HG03064 (cell line): ENCODE results near the gene SLC6A5.
"Not testable (repeated sequence)": the region's sequence is repeated elsewhere in the genome, so short reads cannot be mapped to it uniquely, and the experiment has no call there.

Experiments used
- ATAC-seq: cut with Tn5 transposase; IDR thresholded peaks from one replicate; pipeline ENCODE4 v1.9.1; 2021; ENCODE audit warnings: low read depth; ENCODE audit not compliant: unreplicated experiment

SLC6A5 gene

DNA sequence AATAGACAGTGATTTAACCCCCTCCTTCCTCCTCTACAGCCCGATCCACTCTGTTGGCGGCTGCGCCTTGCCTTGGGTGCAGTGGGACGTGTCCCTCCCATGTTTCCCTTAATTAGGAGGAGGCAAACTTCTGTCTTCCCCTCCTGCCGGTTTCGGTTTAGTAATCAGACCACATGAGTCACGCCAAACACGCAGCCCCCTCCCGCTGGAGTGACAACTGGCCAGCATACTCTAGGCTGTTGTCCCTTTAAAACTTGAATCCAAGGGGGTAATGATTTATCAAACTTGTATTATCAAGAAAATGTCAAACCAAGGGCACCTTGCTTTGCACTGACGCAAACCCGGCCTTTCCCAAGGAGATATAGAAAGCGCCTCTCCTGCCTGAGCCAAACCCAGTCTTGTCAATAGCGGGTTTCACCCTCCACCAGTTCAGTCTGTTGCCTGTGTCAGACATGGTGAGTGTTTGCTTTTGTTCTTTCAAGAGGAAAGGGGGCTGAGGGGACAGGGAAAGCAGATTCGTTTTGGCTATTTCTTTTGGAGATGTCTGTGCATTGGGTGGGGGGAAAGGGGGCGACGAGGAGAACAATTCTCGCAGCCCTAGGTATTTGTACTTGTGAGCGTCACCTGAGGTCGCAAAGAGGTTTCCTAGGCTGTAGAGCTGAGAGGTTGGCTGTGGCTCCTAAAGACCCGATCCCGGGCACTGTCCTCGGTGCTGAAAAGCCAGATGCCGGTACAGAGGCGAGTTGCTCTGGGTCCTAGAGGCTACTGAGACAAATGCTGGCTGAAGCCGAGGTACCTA is at the start of gene SLC6A5:
Gene SLC6A5, plus strand, starts transcription at position 388 of the 799 bp plus-strand sequence. Its CDS starts 65 bp downstream, at position 453.
- ATAC-seq: no peak

DNA sequence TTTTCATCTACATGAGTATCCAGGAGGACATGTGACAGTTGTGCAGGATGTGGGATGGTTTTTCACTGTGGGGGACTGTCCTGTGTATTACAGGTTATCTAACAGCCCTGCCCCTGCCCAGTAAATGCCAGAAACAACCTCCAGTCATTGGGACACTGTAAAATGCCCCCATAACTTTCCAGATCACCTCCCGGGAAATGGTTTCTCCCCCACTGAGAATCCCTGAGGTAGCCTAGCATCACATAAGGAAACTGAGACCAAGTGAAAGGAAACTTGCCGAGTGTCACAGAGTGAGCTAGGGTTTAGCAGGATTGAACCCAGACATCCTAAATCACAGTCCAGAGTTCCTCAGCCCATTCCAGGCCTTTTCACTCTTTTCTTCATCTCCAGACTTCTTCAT is 48.3 kb upstream of the SLC6A5 start:
- ATAC-seq: no peak

DNA sequence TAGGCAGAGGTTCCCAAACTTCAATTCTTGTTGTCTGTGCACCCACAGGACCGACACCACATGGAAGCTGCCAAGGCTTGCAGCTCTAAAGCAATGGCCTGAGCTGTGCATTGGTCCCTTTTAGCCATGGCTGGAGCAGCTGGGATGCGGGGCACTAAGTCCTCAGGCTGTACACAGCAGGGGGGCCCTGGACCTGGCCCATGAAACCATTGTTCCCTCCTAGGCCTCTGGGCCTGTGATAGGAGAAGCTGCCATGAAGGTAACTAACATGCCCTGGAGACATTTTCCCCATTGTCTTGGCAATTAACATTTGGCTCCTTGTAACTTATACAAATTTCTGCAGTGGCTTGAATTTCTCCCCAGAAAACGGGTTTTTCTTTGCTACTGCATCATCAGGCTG is 43.6 kb upstream of the SLC6A5 start:
- no peak for ATAC-seq

DNA sequence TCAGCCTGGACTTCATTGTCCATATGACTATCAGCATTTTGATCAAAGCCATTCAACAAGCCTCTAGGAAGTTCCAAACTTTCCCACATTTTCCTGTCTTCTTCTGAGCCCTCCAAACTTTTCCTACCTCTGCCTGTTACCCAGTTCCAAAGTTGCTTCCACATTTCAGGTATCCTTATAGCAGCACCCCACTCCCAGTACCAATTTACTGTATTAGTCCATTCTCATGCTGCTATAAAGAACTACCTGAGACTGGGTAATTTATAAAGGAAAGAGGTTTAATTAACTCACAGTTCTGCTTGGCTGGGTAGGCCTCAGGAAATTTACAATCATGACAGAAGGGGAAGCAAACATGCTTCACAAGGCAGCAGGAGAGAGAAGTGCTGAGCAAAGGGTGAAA is 43.0 kb upstream of the SLC6A5 start:
- ATAC-seq: not testable (repeated sequence)

DNA sequence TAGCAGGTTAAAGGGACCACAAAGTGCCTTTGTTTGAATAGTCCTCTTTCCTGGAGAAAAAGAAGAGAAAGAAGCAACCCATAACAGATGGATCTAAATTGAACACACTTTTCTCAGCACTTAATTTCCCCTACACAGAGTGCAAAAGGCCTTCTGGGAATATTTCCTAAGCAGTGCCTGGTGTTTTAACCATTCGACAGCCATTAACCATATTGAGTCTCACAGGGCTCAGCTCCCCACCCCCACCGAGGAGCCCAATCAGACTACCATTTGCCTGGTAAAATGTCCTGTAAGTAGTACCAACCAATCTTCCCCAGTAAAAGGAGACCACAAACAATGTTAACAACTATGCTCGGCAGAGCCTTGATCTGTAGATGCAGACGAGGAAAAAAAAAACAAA is 40.7 kb upstream of the SLC6A5 start:
- ATAC-seq: no peak

DNA sequence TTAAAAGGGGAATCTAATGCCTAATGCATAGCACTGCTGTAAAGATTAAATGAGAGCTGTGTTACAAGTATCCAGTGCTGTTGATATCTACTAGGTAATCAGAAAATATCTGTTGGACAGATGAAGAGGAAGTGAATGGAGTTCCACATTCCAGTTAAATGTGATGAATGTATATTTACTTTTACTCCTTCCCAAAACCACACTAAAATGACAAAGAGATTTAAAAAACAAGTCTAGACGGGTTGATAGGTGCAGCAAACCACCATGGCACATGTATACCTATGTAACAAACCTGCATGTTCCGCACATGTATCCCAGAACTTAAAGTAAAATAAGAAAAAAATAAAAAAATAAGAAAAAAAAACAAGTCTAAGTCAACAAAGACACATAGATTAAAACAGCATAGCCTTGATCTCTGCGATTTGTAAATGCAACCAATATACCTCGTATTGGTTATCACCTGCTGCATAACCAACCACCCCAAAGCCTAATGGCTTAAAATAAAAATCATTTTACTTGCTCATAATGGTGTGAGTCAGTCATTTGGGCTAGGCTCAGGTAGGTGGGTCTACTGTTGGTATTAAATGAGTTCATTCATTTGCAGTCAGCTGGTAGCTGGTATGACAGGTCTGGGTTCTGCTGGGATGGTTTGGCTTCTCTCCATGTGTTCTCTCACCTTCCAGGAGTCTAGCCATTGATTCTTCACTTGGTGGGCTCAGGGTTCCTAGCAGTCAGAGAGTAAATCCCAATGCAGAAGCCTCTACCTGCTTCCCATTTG is 39.7 kb upstream of the SLC6A5 start:
- no peak for ATAC-seq

DNA sequence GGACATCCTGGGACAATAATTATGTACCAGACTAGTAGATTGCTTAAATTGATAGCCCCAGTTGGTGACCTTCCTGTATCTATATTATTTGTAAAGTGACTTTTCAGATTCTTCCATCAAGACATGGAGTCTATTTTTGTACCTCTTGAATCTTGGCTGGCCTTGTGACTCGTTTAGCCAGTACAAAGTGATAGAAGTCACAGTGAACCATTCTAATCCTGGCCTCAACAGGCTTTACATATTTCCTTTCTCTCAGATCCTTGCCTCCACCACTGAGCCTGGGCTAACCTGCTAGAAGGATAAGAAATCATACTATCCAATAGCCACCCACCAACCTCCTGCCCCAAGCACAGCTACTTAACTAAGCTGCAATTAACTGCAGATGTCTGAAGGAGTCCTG is 37.5 kb upstream of the SLC6A5 start:
- no peak for ATAC-seq

DNA sequence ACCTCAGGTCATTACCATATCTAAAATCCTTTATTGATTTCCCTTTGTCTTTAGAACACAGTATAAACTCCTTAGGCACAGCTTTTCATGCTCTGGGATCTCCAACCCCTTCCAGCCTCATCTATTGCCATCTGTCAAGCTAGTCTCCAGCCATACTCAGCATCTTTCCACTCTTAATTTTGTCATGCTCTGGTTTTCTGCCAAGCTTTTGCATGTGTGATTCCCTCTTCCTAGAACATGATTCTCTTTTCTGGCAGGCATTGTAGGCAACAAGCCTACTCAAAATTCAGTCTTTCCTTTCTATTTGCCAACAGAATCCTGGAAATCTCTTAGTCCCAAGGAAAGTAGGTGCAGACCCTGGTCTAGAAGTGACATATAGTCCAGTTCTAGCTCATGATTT is 35.5 kb upstream of the SLC6A5 start:
- no peak for ATAC-seq

DNA sequence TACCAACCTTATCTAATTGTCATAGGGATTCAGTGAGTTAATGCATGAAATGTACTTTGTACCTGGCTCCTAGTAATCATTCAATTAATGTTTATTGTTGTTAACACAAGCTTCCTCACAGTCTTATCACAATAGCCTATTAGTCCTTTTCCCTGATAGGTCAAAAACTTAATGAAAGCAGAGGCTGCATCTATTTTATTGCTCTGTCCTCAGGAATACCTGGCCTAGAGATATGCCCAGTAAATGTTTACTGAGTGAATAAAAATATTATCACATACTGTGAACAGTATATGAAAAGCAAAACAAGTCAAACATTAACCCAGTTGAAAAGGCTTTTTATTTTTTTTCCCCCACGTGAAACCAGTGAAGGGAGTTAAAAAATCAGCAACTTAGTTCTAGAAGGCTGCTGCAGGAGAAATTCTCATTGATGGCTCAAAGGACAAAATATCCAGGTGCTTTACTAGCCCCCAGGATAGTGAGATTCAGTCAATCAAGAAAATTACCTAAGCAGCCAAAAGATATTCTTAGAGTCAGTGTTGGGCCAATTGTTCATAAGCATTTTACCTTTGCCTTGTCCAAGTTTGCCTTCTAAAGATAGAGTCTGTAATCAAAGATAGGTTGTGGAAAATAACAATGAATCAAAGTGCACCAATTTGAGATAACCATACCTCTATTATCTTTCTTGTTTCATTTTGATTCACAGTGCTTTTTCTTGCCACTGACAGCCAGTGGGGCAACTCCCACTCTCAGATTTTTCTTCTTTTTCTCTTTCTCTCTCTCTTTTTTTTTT is 34.4 kb upstream of the SLC6A5 start:
- no peak for ATAC-seq

DNA sequence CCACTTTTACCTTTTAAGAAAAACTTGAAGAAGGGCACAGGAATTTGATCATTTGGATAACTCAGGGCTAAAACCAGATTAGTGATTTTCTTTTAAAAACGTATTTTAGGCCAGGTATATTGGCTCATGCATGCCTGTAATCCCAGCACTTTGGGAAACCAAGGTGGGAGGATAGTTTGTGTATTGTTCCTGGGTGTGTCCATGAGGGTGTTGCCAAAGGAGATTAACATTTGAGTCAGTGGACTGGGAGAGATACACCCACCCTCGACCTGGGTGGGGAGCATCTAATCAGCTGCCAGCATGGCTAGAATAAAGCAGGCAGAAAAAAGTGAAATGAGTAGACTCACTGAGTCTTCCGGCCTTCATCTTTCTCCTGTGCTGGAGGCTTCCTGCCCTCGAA is 33.3 kb upstream of the SLC6A5 start:
- not testable (repeated sequence) for ATAC-seq

DNA sequence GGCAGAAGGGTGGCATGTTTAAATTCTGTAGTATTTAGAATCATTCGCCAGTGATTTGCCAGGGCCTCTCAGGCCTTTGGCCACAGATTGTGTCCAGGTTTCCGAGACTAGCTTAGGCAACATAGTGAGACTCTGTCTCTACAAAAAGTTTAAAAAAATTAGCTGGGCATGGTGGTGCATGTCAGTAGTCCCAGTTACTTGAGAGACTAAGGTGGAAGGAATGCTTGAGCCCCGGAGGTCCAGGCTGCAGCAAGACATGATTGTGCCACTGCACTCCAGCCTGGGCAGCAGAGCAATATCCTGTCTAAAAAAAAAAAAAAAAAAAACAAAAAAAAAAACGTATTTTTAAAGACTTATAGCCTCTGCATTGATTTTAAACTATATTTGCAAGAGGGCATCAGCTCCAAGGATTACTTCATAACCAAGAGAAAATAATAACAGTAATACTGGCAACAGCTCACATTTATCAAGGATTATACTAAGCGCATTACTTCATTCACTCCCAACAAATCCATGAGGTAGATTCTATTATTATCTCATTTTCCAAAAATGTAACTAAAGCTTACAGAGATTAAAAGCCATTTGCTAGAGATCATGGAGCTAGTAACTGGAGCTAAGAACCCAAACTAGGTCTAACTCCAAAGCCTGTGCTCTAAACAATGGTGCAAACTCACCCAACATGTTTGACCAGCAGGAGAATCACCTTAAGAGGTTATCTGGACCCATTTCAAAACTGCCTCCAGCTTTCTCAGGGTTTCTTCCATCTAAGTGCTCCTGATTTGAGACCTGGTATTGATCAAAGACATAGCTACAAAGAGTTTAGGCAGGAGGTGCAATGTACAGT is 32.6 kb upstream of the SLC6A5 start:
- no peak for ATAC-seq

DNA sequence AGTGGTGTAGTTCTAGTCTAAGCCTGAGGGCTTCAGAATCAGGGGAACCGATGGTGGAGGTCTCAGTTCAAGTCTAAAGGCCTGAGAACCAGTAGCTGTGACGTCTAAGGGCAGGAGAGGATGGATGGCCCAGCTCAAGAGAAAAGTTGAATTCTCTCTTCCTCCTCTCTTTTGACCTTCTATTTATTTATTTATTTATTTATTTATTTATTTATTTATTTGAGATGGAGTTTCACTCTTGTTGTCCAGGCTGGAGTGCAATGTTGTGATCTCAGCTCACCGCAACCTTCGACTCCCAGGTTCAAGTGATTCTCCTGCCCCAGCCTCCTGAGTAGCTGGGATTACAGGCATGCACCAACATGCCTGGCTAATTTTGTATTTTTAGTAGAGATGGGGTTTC is 19.7 kb upstream of the SLC6A5 start:
- ATAC-seq: not testable (repeated sequence)

DNA sequence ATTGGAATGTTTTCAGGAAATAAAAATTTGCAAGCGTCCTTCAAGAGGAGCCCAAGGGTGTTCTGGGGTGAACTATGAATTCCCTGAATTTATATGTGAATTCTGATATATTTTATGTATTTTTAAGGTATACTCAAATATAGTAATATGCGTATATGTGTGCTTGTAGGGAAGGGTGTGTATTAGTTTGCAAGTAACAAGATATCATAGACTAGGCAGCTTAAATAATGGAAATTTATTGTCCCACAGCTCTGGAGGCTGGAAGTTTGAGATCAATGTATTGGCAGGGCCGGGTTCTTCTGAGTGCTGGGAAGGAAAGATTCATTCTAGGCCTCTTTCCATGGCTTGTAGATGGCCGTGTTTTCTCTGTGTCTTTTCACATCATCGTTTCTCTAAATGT is 16.2 kb upstream of the SLC6A5 start:
- ATAC-seq: no peak

DNA sequence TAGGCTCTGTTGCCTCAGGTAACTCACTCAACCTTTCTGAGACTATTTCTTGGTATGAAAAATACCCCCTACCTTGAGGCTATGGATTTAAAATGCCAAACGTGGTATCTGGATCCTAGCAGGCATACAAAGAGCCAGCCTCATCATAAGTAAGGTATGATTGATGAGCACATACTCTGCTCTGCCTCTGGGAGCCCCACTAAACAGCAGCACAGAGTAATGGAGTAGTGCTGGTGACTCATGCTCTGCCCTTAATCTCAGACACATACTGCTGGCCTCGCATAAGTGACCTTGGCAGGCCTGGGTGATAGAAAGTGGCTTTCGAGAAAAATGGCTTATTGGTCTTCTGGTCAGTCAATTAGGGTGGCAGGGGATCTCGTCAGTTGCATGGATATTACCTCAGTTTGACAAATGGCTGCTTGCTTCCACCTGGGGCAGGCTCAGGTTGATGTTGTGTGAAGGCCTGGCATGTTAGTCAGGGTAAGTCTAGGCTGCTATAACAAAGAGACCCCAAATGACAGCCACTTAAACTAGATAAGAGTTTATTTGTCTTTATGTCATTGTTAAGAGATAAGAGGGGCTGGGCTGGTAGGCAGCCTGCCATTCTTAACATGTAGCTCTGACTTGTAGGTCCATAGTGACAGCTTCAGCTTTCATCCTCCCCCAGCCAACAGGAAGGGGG is 15.2 kb upstream of the SLC6A5 start:
- ATAC-seq: no peak

DNA sequence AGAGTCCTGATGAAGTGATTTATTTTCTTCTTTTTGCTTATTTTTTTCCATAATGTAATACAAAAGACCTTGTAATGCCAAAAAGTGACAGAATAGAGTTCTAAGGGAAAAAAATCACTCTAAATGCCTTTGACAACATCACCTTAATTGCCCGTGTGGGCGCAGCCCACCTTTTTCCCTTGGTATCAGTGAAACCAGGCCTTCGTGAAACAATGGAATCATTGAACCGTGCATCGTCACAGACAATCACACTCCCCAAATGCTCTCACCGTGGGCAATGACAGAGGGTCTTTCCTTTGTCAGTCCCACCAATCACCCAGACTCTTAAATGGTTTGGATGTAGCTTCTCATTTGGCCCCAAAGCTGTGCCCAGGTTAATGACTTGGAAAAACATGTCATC is 9.6 kb upstream of the SLC6A5 start:
- no peak for ATAC-seq

DNA sequence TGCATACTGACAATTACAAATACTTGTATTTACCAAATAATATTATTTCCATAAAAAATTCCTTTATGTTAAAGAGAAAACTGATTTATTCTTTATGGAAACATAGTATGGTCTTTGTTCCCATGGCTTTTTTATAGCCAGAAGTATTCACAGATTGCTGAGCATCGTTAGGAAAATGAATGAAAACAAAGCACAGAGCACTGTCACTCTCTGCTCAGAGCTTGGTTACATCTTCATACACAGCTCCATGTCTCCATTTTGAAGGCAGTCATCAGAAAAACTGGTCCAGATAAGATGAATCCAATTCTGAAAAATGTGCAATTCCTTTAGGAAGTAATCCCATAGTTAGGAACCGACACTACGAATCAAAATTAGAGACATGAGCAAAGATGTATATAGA is 9.0 kb upstream of the SLC6A5 start:
- ATAC-seq: no peak

DNA sequence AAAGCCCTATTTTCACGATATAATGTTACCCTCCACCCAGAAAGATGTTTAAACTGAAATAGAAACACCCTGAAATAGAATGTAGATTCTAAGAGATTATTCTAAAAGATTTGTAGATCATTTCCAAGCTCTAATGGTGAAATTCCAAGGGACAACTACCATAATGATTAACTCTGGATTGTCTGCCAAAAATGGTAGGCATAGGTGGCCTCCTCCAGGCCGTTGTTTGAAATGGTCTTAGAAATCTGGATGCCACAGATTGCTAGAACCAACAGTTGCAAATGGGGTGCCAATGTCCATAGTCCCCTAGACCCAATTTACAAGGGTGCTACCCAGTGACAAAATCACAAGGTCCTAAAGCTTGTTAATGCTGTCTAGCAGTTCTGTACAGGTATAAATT is 6.7 kb upstream of the SLC6A5 start:
- no peak for ATAC-seq

DNA sequence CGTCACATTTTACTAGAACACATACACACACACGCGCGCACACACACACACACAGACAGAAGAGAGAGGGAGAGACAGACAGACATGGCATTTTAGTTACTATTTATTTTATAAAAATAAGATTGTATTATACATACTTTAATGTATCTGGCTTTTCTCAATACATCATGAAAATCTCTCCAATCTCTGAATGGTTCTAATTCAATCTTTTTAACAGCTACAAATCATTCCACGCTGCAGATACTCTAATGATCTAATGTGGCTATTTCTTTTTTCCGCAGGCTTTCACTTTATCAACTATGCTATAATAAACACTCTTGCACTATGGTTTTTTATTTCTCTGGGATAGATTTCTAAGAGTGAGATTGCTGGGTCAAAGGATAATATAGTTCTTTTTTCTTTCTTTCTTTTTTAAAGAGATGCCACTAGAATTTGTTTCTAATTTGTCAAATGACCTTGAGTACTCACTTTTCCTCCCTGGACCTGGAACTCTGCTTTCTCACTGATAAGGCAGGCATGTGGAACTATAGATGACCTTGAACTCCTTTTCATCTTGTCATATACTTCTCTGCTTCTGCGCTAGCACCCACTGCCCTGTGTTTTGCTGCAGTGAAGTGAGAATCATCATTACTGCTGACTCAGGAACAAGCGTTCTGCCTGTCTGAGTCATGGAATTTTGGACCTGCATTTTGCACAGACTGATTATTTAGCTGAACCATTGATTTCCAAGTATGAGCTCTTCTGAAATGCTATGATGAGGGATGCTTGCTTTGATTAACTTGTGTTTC is 4.9 kb upstream of the SLC6A5 start:
- no peak for ATAC-seq

DNA sequence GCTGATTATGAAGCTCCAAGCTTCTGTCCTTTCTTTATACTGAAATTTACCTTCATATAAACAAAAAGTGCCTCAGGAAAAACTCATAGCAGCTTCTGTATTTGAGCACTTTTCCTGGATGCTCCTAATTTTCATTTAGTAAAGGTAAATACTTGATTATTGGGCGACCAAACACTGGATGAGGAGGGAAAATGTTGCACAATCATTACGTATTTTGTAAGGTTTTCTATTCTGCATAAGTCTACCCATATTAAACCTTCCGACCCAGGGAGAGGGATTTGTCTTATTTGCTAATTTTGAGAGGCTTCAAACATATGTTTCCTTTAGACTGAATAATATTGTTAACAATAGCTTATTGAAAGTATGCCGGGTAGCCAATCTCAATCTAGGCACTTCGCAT is 4.3 kb upstream of the SLC6A5 start:
- no peak for ATAC-seq
